Immature natural killer cell (primary cell): ENCODE data around the gene NQO2. TPM values are rescaled to one million over a fixed set of nuclear protein-coding genes. Genes with fewer than 3 reads are reported as not detected.
"Not testable (repeated sequence)": the region's sequence is repeated elsewhere in the genome, so short reads cannot be mapped to it uniquely, and the experiment has no call there.

Experiments
- DNase-seq, 3 donors: peaks; one replicate each; pipeline ENCODE4 v3.0.0; 2022; ENCODE audit warnings: mixed read lengths in 1 of 3
- H3K27ac Mint-ChIP-seq, 6 donors: one replicate each; pipeline ENCODE4 v1.8.0; 2020; ENCODE audit warnings: mixed read lengths in 6 of 6, mild to moderate bottlenecking in 5 of 6, inconsistent platforms in 4 of 6, moderate library complexity in 3 of 6
- H3K27me3 Mint-ChIP-seq, 3 donors: one replicate each; pipeline ENCODE4 v1.8.0; 2020 to 2021; ENCODE audit warnings: low read depth in 3 of 3, mild to moderate bottlenecking in 3 of 3, mixed read lengths in 3 of 3, moderate library complexity in 3 of 3, inconsistent platforms in 1 of 3
- H3K36me3 Mint-ChIP-seq, 3 donors: one replicate each; pipeline ENCODE4 v1.8.0; 2020; ENCODE audit warnings: mixed read lengths in 3 of 3, inconsistent platforms in 2 of 3, mild to moderate bottlenecking in 2 of 3
- H3K4me1 Mint-ChIP-seq, 2 donors: one replicate each; pipeline ENCODE4 v1.8.0; 2020; ENCODE audit warnings: inconsistent platforms in 2 of 2, mild to moderate bottlenecking in 2 of 2, mixed read lengths in 2 of 2, moderate library complexity in 1 of 2
- H3K4me3 Mint-ChIP-seq, 5 donors: one replicate each; pipeline ENCODE4 v1.8.0; 2020; ENCODE audit warnings: mild to moderate bottlenecking in 5 of 5, mixed read lengths in 5 of 5, inconsistent platforms in 3 of 5, moderate library complexity in 3 of 5
- H3K9me3 Mint-ChIP-seq, 6 donors: one replicate each; pipeline ENCODE4 v1.8.0; 2020; ENCODE audit warnings: mild to moderate bottlenecking in 6 of 6, mixed read lengths in 6 of 6, inconsistent platforms in 4 of 6, moderate library complexity in 3 of 6
- polyA plus RNA-seq, 3 donors: library from polyadenylated mRNA; unstranded; fragments of 300-500 nt; fragmentation: Illumina TruSeq; gene quantifications; one replicate each; pipeline ENCODE4 v1.2.3, GENCODE V29; 2021

The NQO2 gene
- polyA plus RNA-seq, 3 donors from 2014 or later, result 55.5 to 74.7 (median 67.9) TPM

GRCh38 chr6:2988094-2988425 lies 11.6 kb upstream of the NQO2 start:
- peaks cover 39% of the 10 kb centered on the region in 2 donors for H3K4me1 Mint-ChIP-seq
- no peaks in the 10 kb centered on the region for H3K9me3 Mint-ChIP-seq
- no peaks in the 10 kb centered on the region for H3K36me3 Mint-ChIP-seq
- H3K27me3 Mint-ChIP-seq, result peaks cover 3 to 15% (median 13%) of the 10 kb centered on the region in 3 donors
- H3K27ac Mint-ChIP-seq, result peak overlapping the region; percentile 91 to 99 (median 96)
- DNase-seq, result no peak
- H3K4me3 Mint-ChIP-seq, result peak overlapping the region; percentile 88 to 98 (median 93)

DNA sequence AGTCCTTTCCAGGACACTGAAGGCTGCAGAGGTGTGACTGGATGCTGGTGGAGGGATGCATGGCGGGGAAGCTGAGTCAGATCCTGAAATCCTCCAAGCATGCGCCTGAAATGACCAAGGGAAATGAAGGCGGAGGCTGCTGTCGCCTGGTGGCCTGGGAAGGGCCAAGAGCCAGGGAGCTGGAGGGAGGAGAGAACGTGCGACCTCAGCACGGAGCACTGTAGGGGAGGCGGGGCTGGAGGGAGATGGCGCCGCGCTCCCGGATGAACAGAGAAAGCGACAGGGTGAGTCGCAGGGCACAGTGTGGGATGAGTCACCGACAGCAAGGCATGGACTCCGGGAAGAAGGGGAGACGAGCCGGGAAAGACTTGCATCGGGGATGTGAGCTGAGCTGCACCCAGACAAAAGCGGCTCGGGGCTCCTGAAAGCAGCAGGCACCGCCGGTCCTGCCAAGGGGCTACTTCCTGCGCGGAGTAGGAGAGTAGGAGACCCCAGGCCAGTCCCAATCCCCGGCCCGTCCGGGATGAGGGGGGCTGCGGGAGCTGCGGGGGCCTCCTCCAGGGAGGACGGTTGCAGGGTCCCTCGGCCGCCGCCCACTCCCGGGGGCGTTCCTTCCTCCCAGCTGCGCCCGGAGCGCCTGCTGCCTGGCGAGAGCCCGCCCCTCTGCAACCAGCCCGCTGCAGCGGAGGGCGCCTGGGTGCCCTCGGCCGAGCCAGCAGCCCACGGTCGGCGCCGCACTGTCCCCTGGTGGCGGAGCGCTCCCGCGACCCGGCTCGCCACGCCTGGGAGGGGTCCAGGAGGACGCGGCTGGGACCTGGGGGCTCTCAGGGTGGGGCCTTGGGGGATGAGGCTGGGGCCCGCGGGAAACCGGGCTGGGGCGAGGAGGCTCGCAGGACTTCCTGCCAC lies 11.0 kb upstream of the NQO2 start:
- H3K4me1 Mint-ChIP-seq, result peaks cover 37 to 39% of the 10 kb centered on the region in 2 donors
- H3K9me3 Mint-ChIP-seq, result no peaks in the 10 kb centered on the region
- H3K27ac Mint-ChIP-seq, result peak overlapping the region; percentile 96 to 100 (median 99)
- no peaks in the 10 kb centered on the region for H3K36me3 Mint-ChIP-seq
- peak; percentile 79 to 85 (median 82) for DNase-seq
- peak overlapping the region; percentile 91 to 100 (median 98) for H3K4me3 Mint-ChIP-seq
- H3K27me3 Mint-ChIP-seq, result peaks cover 3 to 15% (median 13%) of the 10 kb centered on the region in 3 donors

DNA sequence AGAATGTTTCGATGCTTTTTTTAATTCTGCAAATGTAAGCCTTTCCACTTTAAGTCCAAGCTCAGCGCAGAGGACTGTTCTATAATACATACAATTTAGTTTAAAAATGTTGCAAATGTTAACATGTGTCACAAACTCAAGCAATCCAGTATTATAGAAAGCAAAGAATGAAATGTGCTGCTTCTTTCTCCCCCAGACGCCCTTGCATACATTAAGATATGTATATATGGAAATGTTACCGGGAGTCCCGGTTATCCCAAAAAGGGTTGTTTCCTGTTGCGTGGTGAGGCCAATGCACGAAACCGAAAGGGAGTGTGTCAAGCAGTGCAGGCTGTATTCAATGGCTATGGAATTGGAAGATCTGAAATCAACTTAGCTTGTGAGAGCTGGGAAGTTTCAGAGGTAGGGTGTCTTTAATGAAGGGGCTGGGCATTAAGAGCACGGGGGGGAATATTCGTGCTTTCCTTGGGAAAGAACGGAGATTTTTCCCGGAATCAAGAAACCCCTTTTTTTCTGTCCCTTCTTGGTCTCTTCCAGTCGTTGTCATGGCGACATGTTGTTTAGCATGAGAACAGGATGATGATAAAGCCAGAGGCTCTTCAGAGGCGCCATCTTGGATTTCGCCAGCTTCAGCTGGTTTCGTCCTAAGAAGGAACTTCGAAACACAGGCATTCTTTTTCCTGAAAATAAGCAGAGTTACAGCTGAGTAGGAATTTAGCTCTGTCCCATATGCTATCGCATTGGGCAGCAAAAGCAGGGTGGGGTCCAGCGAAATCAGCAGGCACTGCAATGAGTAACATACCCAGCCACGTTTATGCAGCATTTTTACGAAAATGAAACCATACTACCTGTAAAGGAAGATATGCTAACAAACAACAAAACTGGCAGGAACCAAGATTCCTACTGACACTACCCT lies 10.1 kb upstream of the NQO2 start:
- no peaks in the 10 kb centered on the region for H3K9me3 Mint-ChIP-seq
- H3K27ac Mint-ChIP-seq, result peak overlapping the region; percentile 96 to 100 (median 99)
- H3K36me3 Mint-ChIP-seq, result no peaks in the 10 kb centered on the region
- DNase-seq, result peak; percentile 88 to 90 (median 89)
- peaks cover 37 to 39% of the 10 kb centered on the region in 2 donors for H3K4me1 Mint-ChIP-seq
- peak overlapping the region; percentile 91 to 100 (median 97) for H3K4me3 Mint-ChIP-seq
- H3K27me3 Mint-ChIP-seq, result peaks cover 3 to 15% (median 13%) of the 10 kb centered on the region in 3 donors

DNA sequence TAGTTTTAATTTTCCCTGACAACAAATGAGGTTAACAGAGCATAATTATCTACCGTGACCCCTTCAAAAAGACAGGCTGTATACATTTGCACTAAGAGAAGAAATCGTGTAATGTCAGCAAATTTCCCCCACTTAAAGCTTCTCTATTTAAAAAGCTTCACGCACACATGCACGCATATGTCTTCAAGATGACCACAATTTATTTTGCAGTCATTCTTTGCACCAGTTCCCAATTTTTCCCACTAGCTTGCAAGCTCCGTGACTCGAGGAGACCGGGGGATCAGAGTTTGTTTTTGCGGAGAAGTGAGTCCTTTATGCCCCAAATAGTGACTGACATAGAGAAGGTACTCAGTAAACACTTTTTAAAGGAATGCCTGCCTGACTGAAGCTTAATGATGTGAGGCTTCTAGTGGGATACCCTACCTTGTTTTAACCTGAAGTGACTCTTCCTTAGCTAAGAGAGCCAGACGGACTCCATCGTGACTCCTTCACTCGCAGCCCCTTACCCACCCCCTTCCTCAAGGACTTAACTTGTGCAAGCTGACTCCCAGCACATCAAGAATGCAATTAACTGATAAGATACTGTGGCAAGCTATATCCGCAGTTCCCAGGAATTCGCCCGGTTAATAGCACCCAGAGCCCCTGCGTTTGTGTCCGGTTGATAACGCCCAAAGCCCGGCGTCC lies 9.3 kb upstream of the NQO2 start:
- no peaks in the 10 kb centered on the region for H3K9me3 Mint-ChIP-seq
- peak overlapping the region; percentile 96 to 100 (median 99) for H3K27ac Mint-ChIP-seq

DNA sequence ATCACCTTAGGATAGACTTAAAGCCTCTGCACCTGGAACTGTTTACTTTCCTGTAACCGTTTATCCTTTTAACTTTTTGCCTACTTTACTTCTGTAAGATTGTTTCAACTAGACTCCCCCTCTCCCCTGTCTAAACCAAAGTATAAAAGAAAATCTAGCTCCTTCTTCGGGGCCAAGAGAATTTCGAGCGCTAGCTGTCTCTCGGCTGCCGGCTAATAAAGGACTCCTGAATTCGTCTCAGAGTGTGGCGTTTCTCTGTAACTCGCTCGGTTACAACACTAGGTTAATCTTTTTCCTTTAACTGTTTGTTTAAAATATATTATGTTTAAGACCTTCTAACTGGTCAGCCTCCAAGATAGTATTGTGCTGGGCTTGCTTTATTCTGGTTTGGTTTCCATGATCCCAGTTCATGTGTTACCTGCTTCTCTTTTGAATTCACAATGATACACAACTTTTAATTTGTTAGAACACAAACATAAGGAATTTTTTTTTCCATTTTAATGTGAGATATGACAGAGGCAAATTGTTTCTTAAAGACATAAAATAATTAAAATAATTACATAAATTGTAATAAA lies 8.7 kb upstream of the NQO2 start:
- Mint-ChIP-seq H3K4me3 (peak overlapping the region; percentile 91 to 100 (median 97)), H3K27me3 (peaks cover 3 to 15% (median 13%) of the 10 kb centered on the region in 3 donors), H3K4me1 (peaks cover 36 to 39% of the 10 kb centered on the region in 2 donors), H3K9me3 (no peaks in the 10 kb centered on the region), H3K27ac (peak overlapping the region; percentile 96 to 100 (median 99)), H3K36me3 (peaks cover 0 to 3% (median 0%) of the 10 kb centered on the region in 3 donors)
- peak in 1 of 3 donors; percentile 23 for DNase-seq

More for the DNA sequence above, 9.3 kb upstream of the NQO2 start:
- no peaks in the 10 kb centered on the region for H3K36me3 Mint-ChIP-seq
- peaks cover 36 to 39% of the 10 kb centered on the region in 2 donors for H3K4me1 Mint-ChIP-seq
- H3K27me3 Mint-ChIP-seq, result peaks cover 3 to 15% (median 13%) of the 10 kb centered on the region in 3 donors
- DNase-seq, result no peak
- peak overlapping the region; percentile 91 to 100 (median 97) for H3K4me3 Mint-ChIP-seq

GRCh38 chr6:2992330-2992979 lies 7.2 kb upstream of the NQO2 start:
- no peak for DNase-seq
- Mint-ChIP-seq H3K27ac (peak overlapping the region in 5 of 6 donors; percentile 20 to 65 (median 31)), H3K4me3 (peak overlapping the region in 1 of 5 donors; percentile 27), H3K4me1 (peaks cover 27 to 28% of the 10 kb centered on the region in 2 donors), H3K36me3 (peaks cover 0 to 3% (median 0%) of the 10 kb centered on the region in 3 donors), H3K27me3 (peaks cover 3 to 15% (median 13%) of the 10 kb centered on the region in 3 donors), H3K9me3 (no peaks in the 10 kb centered on the region)

DNA sequence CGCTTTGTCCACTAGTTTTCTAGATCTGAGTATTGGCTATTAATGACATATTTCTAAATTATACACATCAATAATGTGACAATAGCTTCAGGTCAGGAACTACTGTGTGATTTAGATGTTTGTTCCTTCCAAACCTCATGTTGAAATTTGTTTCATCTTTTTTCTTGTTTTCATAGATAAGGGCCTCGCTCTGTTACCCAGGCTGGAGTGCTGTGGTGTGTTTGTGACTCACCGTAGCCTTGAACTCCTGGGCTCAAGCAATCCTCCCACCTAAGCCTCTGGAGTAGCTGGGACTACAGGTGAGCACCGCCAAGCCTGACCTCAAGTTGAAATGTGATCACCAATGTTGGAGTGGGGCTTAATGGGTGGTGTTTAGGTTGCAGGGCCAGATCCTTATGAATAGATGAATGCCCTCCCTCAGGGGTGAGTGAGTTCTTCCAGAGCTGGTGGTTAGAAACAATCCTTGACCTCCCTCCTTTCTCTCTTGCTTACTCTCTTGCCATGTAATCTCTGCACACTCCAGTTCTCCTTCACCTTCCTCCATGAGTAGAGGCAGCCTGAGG lies 5.9 kb upstream of the NQO2 start:
- H3K4me3 Mint-ChIP-seq, result no peak overlapping the region
- no peaks in the 10 kb centered on the region for H3K9me3 Mint-ChIP-seq
- no peak for DNase-seq
- peaks cover 0 to 3% (median 3%) of the 10 kb centered on the region in 3 donors for H3K36me3 Mint-ChIP-seq
- peaks cover 3 to 9% (median 7%) of the 10 kb centered on the region in 3 donors for H3K27me3 Mint-ChIP-seq
- H3K27ac Mint-ChIP-seq, result peak overlapping the region in 1 of 6 donors; percentile 41
- peaks cover 22 to 27% of the 10 kb centered on the region in 2 donors for H3K4me1 Mint-ChIP-seq

DNA sequence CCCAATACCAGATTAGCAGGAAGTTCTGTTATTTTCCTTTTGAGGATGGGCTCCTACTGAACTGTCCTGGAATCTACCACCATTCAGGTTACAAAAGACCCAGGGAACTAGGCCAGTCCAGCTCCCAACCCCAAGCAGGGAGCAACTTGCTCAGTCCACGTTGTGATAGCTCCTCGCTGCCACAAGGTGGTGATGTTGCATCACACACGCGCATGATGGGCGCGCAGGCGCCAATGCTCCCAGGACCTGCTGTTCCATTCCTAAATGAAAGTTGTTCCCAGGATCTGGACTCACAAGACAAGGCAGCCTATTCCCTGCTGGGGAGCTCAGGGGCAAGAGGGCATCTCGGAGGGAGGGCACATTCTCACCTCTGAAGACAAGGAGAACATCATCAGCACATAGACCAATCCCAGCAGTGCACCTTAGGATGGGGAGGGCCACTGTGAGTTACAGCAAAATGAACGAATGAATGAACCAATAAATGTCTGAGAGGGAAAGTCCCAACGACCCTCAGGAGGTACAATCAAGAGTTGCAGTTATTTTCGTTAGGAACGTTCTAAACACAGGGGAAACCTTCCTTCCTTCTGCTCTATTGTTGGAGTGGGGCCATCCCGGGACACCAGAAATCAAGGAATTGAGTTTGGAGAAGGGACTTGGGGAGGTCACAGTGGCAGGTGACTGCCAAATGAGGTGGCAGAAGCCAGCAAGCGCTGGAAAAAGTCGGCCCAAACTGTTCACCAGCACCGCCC lies 1.3 kb upstream of the NQO2 start:
- peaks cover 34 to 35% of the 10 kb centered on the region in 2 donors for H3K4me1 Mint-ChIP-seq
- H3K9me3 Mint-ChIP-seq, H3K36me3 Mint-ChIP-seq, H3K27me3 Mint-ChIP-seq: not testable (repeated sequence)
- H3K27ac Mint-ChIP-seq, result peak overlapping the region in 5 of 6 donors; percentile 21 to 90 (median 86)
- peak; percentile 64 to 69 (median 67) for DNase-seq
- peak overlapping the region; percentile 85 to 93 (median 89) for H3K4me3 Mint-ChIP-seq

DNA sequence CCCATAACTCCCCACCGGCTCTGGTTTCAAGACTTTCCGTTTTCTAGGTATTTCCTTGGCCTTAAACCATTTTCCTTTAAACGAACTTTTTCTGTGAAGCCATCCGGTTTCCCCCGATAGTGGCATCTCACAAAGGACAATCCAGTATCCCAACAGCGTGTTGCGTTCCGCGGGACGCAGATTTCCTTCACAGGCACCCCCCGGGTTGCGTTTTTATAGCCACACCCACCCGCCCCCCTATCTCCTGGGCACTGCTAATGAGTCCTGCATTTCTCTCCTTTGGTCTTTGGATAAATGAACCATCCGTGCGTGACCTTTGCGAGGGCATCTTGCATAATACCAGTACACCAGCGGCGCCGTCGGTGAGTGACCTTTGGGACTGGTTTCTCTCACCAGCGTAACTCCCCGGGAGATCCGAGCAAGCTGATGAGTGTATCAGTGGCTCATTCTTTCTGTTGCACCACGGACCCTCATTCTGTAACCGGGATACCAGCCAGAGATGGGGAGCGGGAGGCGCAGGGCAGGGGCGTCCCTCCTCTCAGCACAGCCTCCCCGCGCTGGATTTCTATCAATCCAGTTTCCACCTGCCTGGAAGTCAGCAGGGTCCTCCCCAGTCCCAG lies 586 bp upstream of the NQO2 start:
- Mint-ChIP-seq H3K4me3 (peak overlapping the region; percentile 85 to 93 (median 89)), H3K27ac (peak overlapping the region; percentile 63 to 90 (median 86)), H3K9me3 (no peaks in the 10 kb centered on the region), H3K4me1 (peaks cover 34 to 35% of the 10 kb centered on the region in 2 donors), H3K36me3 (peaks cover 0 to 7% (median 3%) of the 10 kb centered on the region in 3 donors), H3K27me3 (peaks cover 2 to 8% (median 3%) of the 10 kb centered on the region in 3 donors)
- DNase-seq, result peak in 1 of 3 donors; percentile 20

- no peaks in the 10 kb centered on the region for H3K9me3 Mint-ChIP-seq
- H3K4me1 Mint-ChIP-seq, result peaks cover 34 to 35% of the 10 kb centered on the region in 2 donors
- H3K36me3 Mint-ChIP-seq, result peaks cover 0 to 25% (median 13%) of the 10 kb centered on the region in 3 donors
- no peak for DNase-seq
- H3K27me3 Mint-ChIP-seq, result peaks cover 2 to 8% (median 3%) of the 10 kb centered on the region in 3 donors
- no peak overlapping the region for H3K27ac Mint-ChIP-seq
- peak overlapping the region in 4 of 5 donors; percentile 21 to 87 (median 86) for H3K4me3 Mint-ChIP-seq
Measured at GRCh38 chr6:3001146-3001772, 1.6 kb downstream of the NQO2 start.
